ENCODE data around the gene MALSU1. TPM values are rescaled to one million over a fixed set of nuclear protein-coding genes. Genes with fewer than 3 reads are reported as not detected.
"Not testable (repeated sequence)": the region's sequence is repeated elsewhere in the genome, so short reads cannot be mapped to it uniquely, and the experiment has no call there.

Gene MALSU1
- polyA plus RNA-seq, 2 donors = 11.3 to 40.7 TPM

GRCh38 chr7:23295401-23295697 is 3.8 kb upstream of the MALSU1 start:
- Histone ChIP-seq H3K27ac (ENCODE audit: low read depth in 2 of 2, low read length in 1 of 2) (no peak overlapping the region), H3K36me3 (ENCODE audit: control insufficient read depth in 2 of 2, insufficient read depth in 2 of 2, low read length in 1 of 2) (no peaks in the 10 kb centered on the region), H3K9me3 (ENCODE audit: control insufficient read depth in 2 of 2, insufficient read depth in 1 of 2, low read depth in 1 of 2, low read length in 1 of 2) (no peaks in the 10 kb centered on the region), H3K27me3 (ENCODE audit: control insufficient read depth in 1 of 2, insufficient read depth in 2 of 2, low read length in 2 of 2) (no peaks in the 10 kb centered on the region), H3K4me1 (ENCODE audit: control insufficient read depth in 2 of 2, insufficient read depth in 2 of 2, low read length in 1 of 2) (no peaks in the 10 kb centered on the region), H3K4me3 (ENCODE audit: low read depth in 1 of 2, low read length in 2 of 2) (no peak overlapping the region)

- Histone ChIP-seq H3K27ac (ENCODE audit: low read depth in 2 of 2, low read length in 1 of 2) (peak overlapping the region; percentile 83 to 91), H3K9me3 (ENCODE audit: control insufficient read depth in 2 of 2, insufficient read depth in 1 of 2, low read depth in 1 of 2, low read length in 1 of 2) (no peaks in the 10 kb centered on the region), H3K4me3 (ENCODE audit: low read depth in 1 of 2, low read length in 2 of 2) (peak overlapping the region in 1 of 2 donors; percentile 93), H3K27me3 (ENCODE audit: control insufficient read depth in 1 of 2, insufficient read depth in 2 of 2, low read length in 2 of 2) (no peaks in the 10 kb centered on the region), H3K36me3 (ENCODE audit: control insufficient read depth in 2 of 2, insufficient read depth in 2 of 2, low read length in 1 of 2) (no peaks in the 10 kb centered on the region), H3K4me1 (ENCODE audit: control insufficient read depth in 2 of 2, insufficient read depth in 2 of 2, low read length in 1 of 2) (peaks cover 0 to 3% of the 10 kb centered on the region in 2 donors)
- 49 to 61% methylated on average over 11 of the region's 11 CpGs for WGBS, 2 donors
These were observed 828 bp upstream of the MALSU1 start for GRCh38 chr7:23298141-23298881.

GRCh38 chr7:23299770-23300300 is 696 bp downstream of the MALSU1 start:
- 12 to 13% methylated on average over 12 of the region's 12 CpGs for WGBS, 2 donors
- peak overlapping the region; percentile 78 to 82 for H3K27ac ChIP-seq (ENCODE audit: low read depth in 2 of 2, low read length in 1 of 2)
- peak overlapping the region; percentile 89 to 93 for H3K4me3 ChIP-seq (ENCODE audit: low read depth in 1 of 2, low read length in 2 of 2)
- peaks cover 0 to 3% of the 10 kb centered on the region in 2 donors for H3K4me1 ChIP-seq (ENCODE audit: control insufficient read depth in 2 of 2, insufficient read depth in 2 of 2, low read length in 1 of 2)
- H3K9me3 ChIP-seq (ENCODE audit: control insufficient read depth in 2 of 2, insufficient read depth in 1 of 2, low read depth in 1 of 2, low read length in 1 of 2) = no peaks in the 10 kb centered on the region
- no peaks in the 10 kb centered on the region for H3K27me3 ChIP-seq (ENCODE audit: control insufficient read depth in 1 of 2, insufficient read depth in 2 of 2, low read length in 2 of 2)
- H3K36me3 ChIP-seq (ENCODE audit: control insufficient read depth in 2 of 2, insufficient read depth in 2 of 2, low read length in 1 of 2) = no peaks in the 10 kb centered on the region

GRCh38 chr7:23306936-23307521 is 7.9 kb downstream of the MALSU1 start:
- 86 to 90% methylated on average over 2 of the region's 2 CpGs for WGBS, 2 donors
- no peak overlapping the region for H3K4me3 ChIP-seq (ENCODE audit: low read depth in 1 of 2, low read length in 2 of 2)
- H3K36me3 ChIP-seq (ENCODE audit: control insufficient read depth in 2 of 2, insufficient read depth in 2 of 2, low read length in 1 of 2) = peaks cover 3 to 7% of the 10 kb centered on the region in 2 donors
- H3K9me3 ChIP-seq (ENCODE audit: control insufficient read depth in 2 of 2, insufficient read depth in 1 of 2, low read depth in 1 of 2, low read length in 1 of 2) = no peaks in the 10 kb centered on the region
- H3K27ac ChIP-seq (ENCODE audit: low read depth in 2 of 2, low read length in 1 of 2) = no peak overlapping the region
- no peaks in the 10 kb centered on the region for H3K4me1 ChIP-seq (ENCODE audit: control insufficient read depth in 2 of 2, insufficient read depth in 2 of 2, low read length in 1 of 2)
- no peaks in the 10 kb centered on the region for H3K27me3 ChIP-seq (ENCODE audit: control insufficient read depth in 1 of 2, insufficient read depth in 2 of 2, low read length in 2 of 2)

- Histone ChIP-seq H3K27me3 (ENCODE audit: control insufficient read depth in 1 of 2, insufficient read depth in 2 of 2, low read length in 2 of 2) (no peaks in the 10 kb centered on the region), H3K36me3 (ENCODE audit: control insufficient read depth in 2 of 2, insufficient read depth in 2 of 2, low read length in 1 of 2) (peaks cover 3 to 7% of the 10 kb centered on the region in 2 donors), H3K27ac (ENCODE audit: low read depth in 2 of 2, low read length in 1 of 2) (no peak overlapping the region), H3K4me1 (ENCODE audit: control insufficient read depth in 2 of 2, insufficient read depth in 2 of 2, low read length in 1 of 2) (no peaks in the 10 kb centered on the region), H3K9me3 (ENCODE audit: control insufficient read depth in 2 of 2, insufficient read depth in 1 of 2, low read depth in 1 of 2, low read length in 1 of 2) (no peaks in the 10 kb centered on the region), H3K4me3 (ENCODE audit: low read depth in 1 of 2, low read length in 2 of 2) (no peak overlapping the region)
- WGBS, 2 donors = 86 to 90% methylated on average over 6 of the region's 6 CpGs
These were observed 9.6 kb downstream of the MALSU1 start for GRCh38 chr7:23308754-23309153.

GRCh38 chr7:23312141-23312540 is 13.0 kb downstream of the MALSU1 start:
- H3K4me3 ChIP-seq (ENCODE audit: low read depth in 1 of 2, low read length in 2 of 2); H3K27me3 ChIP-seq (ENCODE audit: control insufficient read depth in 1 of 2, insufficient read depth in 2 of 2, low read length in 2 of 2); H3K4me1 ChIP-seq (ENCODE audit: control insufficient read depth in 2 of 2, insufficient read depth in 2 of 2, low read length in 1 of 2); H3K9me3 ChIP-seq (ENCODE audit: control insufficient read depth in 2 of 2, insufficient read depth in 1 of 2, low read depth in 1 of 2, low read length in 1 of 2); H3K36me3 ChIP-seq (ENCODE audit: control insufficient read depth in 2 of 2, insufficient read depth in 2 of 2, low read length in 1 of 2); H3K27ac ChIP-seq (ENCODE audit: low read depth in 2 of 2, low read length in 1 of 2): not testable (repeated sequence)
- WGBS, 2 donors = 76 to 77% methylated on average over 2 of the region's 2 CpGs

GRCh38 chr7:23315366-23315765 is 16.2 kb downstream of the MALSU1 start:
- no peak overlapping the region for H3K4me3 ChIP-seq (ENCODE audit: low read depth in 1 of 2, low read length in 2 of 2)
- no peaks in the 10 kb centered on the region for H3K4me1 ChIP-seq (ENCODE audit: control insufficient read depth in 2 of 2, insufficient read depth in 2 of 2, low read length in 1 of 2)
- WGBS, 2 donors = 66 to 72% methylated on average over 7 of the region's 7 CpGs

GRCh38 chr7:23331132-23331531 is 32.0 kb downstream of the MALSU1 start:
- no peak overlapping the region for H3K4me3 ChIP-seq (ENCODE audit: low read depth in 1 of 2, low read length in 2 of 2)
- no peak overlapping the region for H3K27ac ChIP-seq (ENCODE audit: low read depth in 2 of 2, low read length in 1 of 2)
- H3K9me3 ChIP-seq (ENCODE audit: control insufficient read depth in 2 of 2, insufficient read depth in 1 of 2, low read depth in 1 of 2, low read length in 1 of 2) = no peaks in the 10 kb centered on the region
- no peaks in the 10 kb centered on the region for H3K36me3 ChIP-seq (ENCODE audit: control insufficient read depth in 2 of 2, insufficient read depth in 2 of 2, low read length in 1 of 2)
- no peaks in the 10 kb centered on the region for H3K4me1 ChIP-seq (ENCODE audit: control insufficient read depth in 2 of 2, insufficient read depth in 2 of 2, low read length in 1 of 2)
- 69 to 78% methylated on average over 1 of the region's 1 CpG for WGBS, 2 donors
- H3K27me3 ChIP-seq (ENCODE audit: control insufficient read depth in 1 of 2, insufficient read depth in 2 of 2, low read length in 2 of 2) = no peaks in the 10 kb centered on the region

More at GRCh38 chr7:23315366-23315765, 16.2 kb downstream of the MALSU1 start:
- Histone ChIP-seq H3K27me3 (ENCODE audit: control insufficient read depth in 1 of 2, insufficient read depth in 2 of 2, low read length in 2 of 2) (no peaks in the 10 kb centered on the region), H3K36me3 (ENCODE audit: control insufficient read depth in 2 of 2, insufficient read depth in 2 of 2, low read length in 1 of 2) (peaks cover 0 to 2% of the 10 kb centered on the region in 2 donors), H3K9me3 (ENCODE audit: control insufficient read depth in 2 of 2, insufficient read depth in 1 of 2, low read depth in 1 of 2, low read length in 1 of 2) (no peaks in the 10 kb centered on the region), H3K27ac (ENCODE audit: low read depth in 2 of 2, low read length in 1 of 2) (no peak overlapping the region)

- Histone ChIP-seq H3K36me3 (ENCODE audit: control insufficient read depth in 2 of 2, insufficient read depth in 2 of 2, low read length in 1 of 2) (no peaks in the 10 kb centered on the region), H3K4me3 (ENCODE audit: low read depth in 1 of 2, low read length in 2 of 2) (no peak overlapping the region), H3K4me1 (ENCODE audit: control insufficient read depth in 2 of 2, insufficient read depth in 2 of 2, low read length in 1 of 2) (no peaks in the 10 kb centered on the region), H3K27me3 (ENCODE audit: control insufficient read depth in 1 of 2, insufficient read depth in 2 of 2, low read length in 2 of 2) (no peaks in the 10 kb centered on the region), H3K9me3 (ENCODE audit: control insufficient read depth in 2 of 2, insufficient read depth in 1 of 2, low read depth in 1 of 2, low read length in 1 of 2) (no peaks in the 10 kb centered on the region), H3K27ac (ENCODE audit: low read depth in 2 of 2, low read length in 1 of 2) (no peak overlapping the region)
These were observed 33.1 kb downstream of the MALSU1 start for GRCh38 chr7:23332193-23332592.

Measured in esophagus (tissue), 2 donors.